HepG2 (cell line): ENCODE results near the gene PPP1R1B. TPM values are rescaled to one million over a fixed set of nuclear protein-coding genes. Genes with fewer than 3 reads are reported as not detected.

ENCODE experiments used
- ATAC-seq: fragments of 200-7000 bp; cut with Tn5 transposase; 3 replicates; pipeline ENCODE4 v1.9.1; 2020; ENCODE audit warnings: mild to moderate bottlenecking, moderate library complexity
- BruUV-seq: library from RNA; stranded (reverse); fragments of 400-500 nt; replicated peaks from 2 replicates; lab custom pipeline; 2021; lab: Mats Ljungman, UMichigan
- CTCF ChIA-PET: fragments of 300-600 bp; formaldehyde crosslinking; extraction: SDS; loops from one replicate; lab custom pipeline; 2021; ENCODE audit warnings: low total read pairs, inconsistent platforms, low intra/inter-chr PET ratio; lab: Yijun Ruan, JAX
- POLR2A ChIA-PET: fragments of 350-600 bp; sonication (Branson Sonifier 250); formaldehyde crosslinking; loops from one replicate; lab custom pipeline; 2020; ENCODE audit warnings: antibody characterized with exemption, inconsistent platforms; lab: Yijun Ruan, JAX
- DNase-seq: peaks from one replicate; pipeline ENCODE4 v3.0.0-alpha.2; 2015; ENCODE audit warnings: low spot score
- FAIRE-seq: peaks from 3 replicates; lab custom pipeline; 2011; peaks lifted over from hg19 to GRCh38; lab: Jason Lieb, UNC
- H2AFZ ChIP-seq: one replicate; pipeline ENCODE4 v1.6.1; 2011; ENCODE audit warnings: low read length, inconsistent platforms
- H3K27ac ChIP-seq: fragments of 300-600 bp; 3 replicates; pipeline ENCODE4 v1.8.0; 2011; ENCODE audit warnings: mixed run types, mild to moderate bottlenecking, mixed read lengths, low read length, inconsistent platforms; ENCODE audit not compliant: insufficient read depth; ENCODE audit errors: extremely low read length
- H3K27me3 ChIP-seq, 2 experiments: fragments of 200-600 bp in 1 of 2; 2 replicates in 1 of 2; 3 replicates in 1 of 2; pipeline versions ENCODE4 v1.6.0 to v1.8.0; 2011; ENCODE audit warnings: low read length in 2 of 2, mild to moderate bottlenecking in 2 of 2, moderate library complexity in 2 of 2, inconsistent platforms in 1 of 2; ENCODE audit not compliant: insufficient read depth in 2 of 2, control insufficient read depth in 1 of 2
- H3K36me3 ChIP-seq, 2 experiments: fragments of 200-600 bp in 1 of 2; replicated peaks in 1 of 2; 2 replicates in 1 of 2; 3 replicates in 1 of 2; pipeline versions ENCODE4 v1.5.1 to v1.8.0; 2011; ENCODE audit warnings: low read length in 2 of 2, inconsistent platforms in 1 of 2; ENCODE audit not compliant: insufficient read depth in 2 of 2, control insufficient read depth in 1 of 2
- H3K4me1 ChIP-seq: 2 replicates; pipeline ENCODE4 v1.5.1; 2012; ENCODE audit warnings: low read length, inconsistent platforms; ENCODE audit not compliant: insufficient read depth
- H3K4me2 ChIP-seq: 2 replicates; pipeline ENCODE4 v1.6.0; 2011; ENCODE audit warnings: low read depth, low read length, inconsistent platforms
- H3K4me3 ChIP-seq, 3 experiments: fragments of 200-600 bp in 1 of 3; sonication (generic), shearing (Covaris generic) in 1 of 3; replicated peaks in 1 of 3; 2 replicates each; pipeline ENCODE4 v1.5.1; 2011 to 2016; ENCODE audit warnings: low read length in 3 of 3, inconsistent platforms in 2 of 3, low read depth in 2 of 3, mild to moderate bottlenecking in 2 of 3, control low read depth in 1 of 3, mixed read lengths in 1 of 3; ENCODE audit not compliant: insufficient read depth in 1 of 3
- H3K79me2 ChIP-seq: one replicate; pipeline ENCODE4 v1.6.1; 2011; ENCODE audit warnings: low read length, inconsistent platforms; ENCODE audit not compliant: insufficient read depth
- H3K9ac ChIP-seq: 2 replicates; pipeline ENCODE4 v1.6.0; 2011; ENCODE audit warnings: mild to moderate bottlenecking, low read depth, low read length, inconsistent platforms; ENCODE audit not compliant: insufficient read depth
- H3K9me3 ChIP-seq: 2 replicates; pipeline ENCODE4 v1.5.1; 2012; ENCODE audit warnings: mild to moderate bottlenecking, low read length
- H4K20me1 ChIP-seq: 2 replicates; pipeline ENCODE4 v1.6.0; 2011; ENCODE audit warnings: inconsistent platforms, mild to moderate bottlenecking, low read length, moderate library complexity; ENCODE audit not compliant: insufficient read depth
- ERF ChIP-seq: IDR thresholded peaks from 2 replicates; pipeline ENCODE4 v1.6.1; 2018; ENCODE audit warnings: missing biosample characterization, missing genetic modification reagents
- GLI4 ChIP-seq: sonication (generic); formaldehyde crosslinking; IDR thresholded peaks from 2 replicates; pipeline ENCODE4 v1.5.1; 2020; ENCODE audit warnings: missing genetic modification reagents, mild to moderate bottlenecking, moderate library complexity, borderline replicate concordance
- GPN1 ChIP-seq: sonication (generic); formaldehyde crosslinking; IDR thresholded peaks from 2 replicates; pipeline ENCODE4 v1.5.1; 2020; ENCODE audit warnings: missing genetic modification reagents, borderline replicate concordance
- HNF4G ChIP-seq, 2 experiments: sonication (generic) in 1 of 2; formaldehyde crosslinking in 1 of 2; IDR thresholded peaks; 2 replicates each; pipeline versions ENCODE4 v1.4.0 to v1.6.1; 2011 to 2020; ENCODE audit warnings: borderline replicate concordance in 2 of 2, low read depth in 2 of 2, mild to moderate bottlenecking in 2 of 2, low read length in 1 of 2, missing genetic modification reagents in 1 of 2, moderate library complexity in 1 of 2
- PATZ1 ChIP-seq: sonication (generic); formaldehyde crosslinking; IDR thresholded peaks from 2 replicates; pipeline ENCODE4 v1.4.0; 2020; ENCODE audit warnings: missing genetic modification reagents
- RFXANK ChIP-seq: IDR thresholded peaks from 2 replicates; pipeline ENCODE4 v1.6.1; 2016
- RFXAP ChIP-seq: sonication (generic); formaldehyde crosslinking; IDR thresholded peaks from 2 replicates; pipeline ENCODE4 v1.4.0; 2020; ENCODE audit warnings: missing genetic modification reagents, borderline replicate concordance
- RXRB ChIP-seq: IDR thresholded peaks from 2 replicates; pipeline ENCODE4 v1.6.1; 2016; ENCODE audit warnings: borderline replicate concordance, missing genetic modification reagents, missing compliant biosample characterization
- TEAD3 ChIP-seq: optimal IDR thresholded peaks from 2 replicates; pipeline ENCODE3; 2016; ENCODE audit warnings: borderline replicate concordance
- ZNF512B ChIP-seq: sonication (generic); formaldehyde crosslinking; IDR thresholded peaks from 2 replicates; pipeline ENCODE4 v1.5.1; 2020; ENCODE audit warnings: missing genetic modification reagents, mild to moderate bottlenecking, borderline replicate concordance
- ZNF543 ChIP-seq: sonication (generic); formaldehyde crosslinking; IDR thresholded peaks from 2 replicates; pipeline ENCODE4 v1.4.0; 2020; ENCODE audit warnings: mild to moderate bottlenecking, missing genetic modification reagents
- ZNF552 ChIP-seq: sonication (generic); formaldehyde crosslinking; IDR thresholded peaks from 2 replicates; pipeline ENCODE4 v1.9.0; 2022; ENCODE audit warnings: missing genetic modification reagents, mild to moderate bottlenecking, borderline replicate concordance
- ZNF574 ChIP-seq: sonication (generic); formaldehyde crosslinking; IDR thresholded peaks from 2 replicates; pipeline ENCODE4 v1.4.0; 2020; ENCODE audit warnings: missing genetic modification reagents
- ZNF766 ChIP-seq: sonication (generic); formaldehyde crosslinking; IDR thresholded peaks from 2 replicates; pipeline ENCODE4 v1.5.0; 2020; ENCODE audit warnings: missing genetic modification reagents, borderline replicate concordance
- ZNF768 ChIP-seq: sonication (generic); formaldehyde crosslinking; IDR thresholded peaks from 2 replicates; pipeline ENCODE4 v1.4.0; 2020; ENCODE audit warnings: missing genetic modification reagents
- ZSCAN29 ChIP-seq: sonication (generic); formaldehyde crosslinking; conservative IDR thresholded peaks from 2 replicates; pipeline ENCODE4 v1.4.0; 2020; ENCODE audit warnings: mild to moderate bottlenecking, missing genetic modification reagents
- WGBS: methylation state at CpG from one replicate; pipeline ENCODE4 v1.1.6; 2017; ENCODE audit warnings: low lambda C conversion rate; 5-methylcytosine and 5-hydroxymethylcytosine counted together
- in situ Hi-C: cut with HindIII; loops from 2 replicates; pipeline ENCODE4 v1.10.0; 2017; ENCODE audit warnings: low pct_unique_long_range_greater_than_20kb; ENCODE audit not compliant: extremely low pct_ligation_motif_present
- intact Hi-C: fragments of 100-400 bp; cut with micrococcal nuclease; formaldehyde crosslinking; loops from one replicate; pipeline ENCODE4 v1.10.0; 2022; ENCODE audit not compliant: unreplicated experiment
- polyA plus RNA-seq, 8 experiments: library from polyadenylated mRNA; depleted of rRNA in 3 of 8; stranded (reverse) in 7 of 8; unstranded in 1 of 8; fragments of >200 nt; fragmentation: Illumina TruSeq in 4 of 8; extraction: Trizol in 4 of 8; gene quantifications; 2 replicates each; pipeline versions ENCODE4 v1.2.1 to v1.2.3, GENCODE V29; 2011 to 2016; ENCODE audit warnings: low read depth in 4 of 8, missing spikeins in 1 of 8, mixed read lengths in 1 of 8; ENCODE audit not compliant: insufficient read depth in 1 of 8
- total RNA-seq, 5 experiments: library from RNA; depleted of rRNA; stranded (reverse); fragments of >200 nt; fragmentation: Illumina TruSeq; extraction: Trizol; gene quantifications; 2 replicates each; pipeline ENCODE4 v1.2.3, GENCODE V29; 2016; ENCODE audit warnings: low read depth in 1 of 5

The PPP1R1B gene
- total and polyA plus RNA-seq, 2 of the 13 experiments (the other 11 are each of a cell fraction or from before 2014, with no cell fraction given), result 0.08 TPM; not detected in 1

GRCh38 chr17:39678340-39679116 is 51.8 kb downstream of the PPP1R1B start:
- ChIA-PET CTCF (no interaction called here), POLR2A (interaction anchor here (1.9 to 9.4 kb wide), 4 partner anchors 10 to 25 kb away, joined by 7 to 96 read pairs (median 36); partner anchors contain the start of gene PGAP3)
- 82% methylated on average over 13 of the region's 13 CpGs for WGBS
- H3K9me3 ChIP-seq, result no peaks in the 10 kb centered on the region
- intact Hi-C loops (no loop called here), in situ Hi-C loops (no loop called here)
- ATAC-seq (no peak), DNase-seq (no peak), FAIRE-seq (no peak)
- H3K36me3 ChIP-seq, result no peaks in the 10 kb centered on the region
- H2AFZ ChIP-seq, result no peak overlapping the region
- no peaks in the 10 kb centered on the region for H4K20me1 ChIP-seq
- H3K27ac ChIP-seq, result peak overlapping the region; percentile 12
- no peak overlapping the region for H3K9ac ChIP-seq
- no peaks in the 10 kb centered on the region for H3K27me3 ChIP-seq
- H3K4me2 ChIP-seq, result peak overlapping the region; percentile 24; the same call in 1 of the 2 replicates
- peaks cover 61% of the 10 kb centered on the region for H3K4me1 ChIP-seq
- H3K79me2 ChIP-seq, result no peaks in the 10 kb centered on the region
- BruUV-seq, result no TSS peak
- H3K4me3 ChIP-seq, result no peak overlapping the region
- TF ChIP-seq ZNF574 (CRISPR knock-in tag) (no peak), PATZ1 (CRISPR knock-in tag) (no peak; the same call in 1 of the 2 replicates), ZNF768 (CRISPR knock-in tag) (0 out of 2 replicates have a peak, but pooled peaks have one; percentile 4), ZNF552 (no peak), ZSCAN29 (CRISPR knock-in tag) (no peak), RXRB (no peak), ERF (CRISPR knock-in tag) (no peak), ZNF766 (CRISPR knock-in tag) (no peak), HNF4G (IDR thresholded peaks at IDR 0.05; ENCODE audit: borderline replicate concordance, low read depth, low read length) (0 out of 2 replicates have a peak, but pooled peaks have one; percentile 31), HNF4G (CRISPR knock-in tag; IDR thresholded peaks at IDR 0.05; ENCODE audit: borderline replicate concordance, low read depth) (no peak), TEAD3 (peak; percentile 33), RFXANK (no peak), GLI4 (no peak), RFXAP (CRISPR knock-in tag) (no peak), ZNF543 (CRISPR knock-in tag) (no peak), ZNF512B (CRISPR knock-in tag) (no peak), GPN1 (no peak)
